Skeletal muscle satellite cell (primary cell): ENCODE measurements around the gene MFAP4.

ENCODE experiments used
- H3K27me3 ChIP-seq: 2 replicates; pipeline ENCODE4 v1.7.0; 2013; ENCODE audit warnings: low read length; ENCODE audit not compliant: control insufficient read depth, insufficient read depth
- H3K36me3 ChIP-seq: 2 replicates; pipeline ENCODE4 v1.7.0; 2013; ENCODE audit warnings: mild to moderate bottlenecking, control low read depth, low read length; ENCODE audit not compliant: insufficient read depth
- H3K4me1 ChIP-seq: 2 replicates; pipeline ENCODE4 v1.7.0; 2013; ENCODE audit warnings: low read length; ENCODE audit not compliant: control insufficient read depth, insufficient read depth
- H3K4me2 ChIP-seq: 2 replicates; pipeline ENCODE4 v1.7.0; 2013; ENCODE audit warnings: mild to moderate bottlenecking, low read length
- H3K4me3 ChIP-seq: 2 replicates; pipeline ENCODE4 v1.7.0; 2013; ENCODE audit warnings: low read length
- H3K9ac ChIP-seq: 2 replicates; pipeline ENCODE4 v1.7.0; 2013; ENCODE audit warnings: mild to moderate bottlenecking, low read depth, low read length, moderate library complexity
- H3K9me3 ChIP-seq: replicated peaks from 2 replicates; pipeline ENCODE4 v1.7.0; 2013; ENCODE audit warnings: mild to moderate bottlenecking, control low read depth, low read length

MFAP4 gene

DNA sequence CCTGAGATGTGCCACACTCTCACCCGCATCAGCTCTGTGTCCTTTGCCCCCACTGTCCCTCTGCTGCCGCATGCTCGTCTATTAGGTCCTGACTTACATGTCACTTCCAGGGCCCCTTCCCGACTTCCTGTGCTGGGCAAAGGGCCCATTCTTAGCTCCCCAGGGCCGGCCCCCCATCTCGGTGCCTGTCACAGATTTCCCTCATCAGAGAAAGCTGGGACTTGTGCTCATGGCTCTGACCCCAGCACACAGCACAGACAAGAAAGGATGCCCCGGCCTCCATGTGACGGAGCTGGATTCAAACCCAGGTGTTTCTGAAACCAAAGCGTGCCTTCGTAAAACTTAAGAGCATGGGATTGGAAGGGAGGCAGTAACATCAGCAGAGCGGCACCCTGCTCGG is 14.6 kb downstream of the MFAP4 start:
- Histone ChIP-seq H3K4me1 (peaks cover 22% of the 10 kb centered on the region), H3K4me2 (no peak overlapping the region), H3K27me3 (no peaks in the 10 kb centered on the region), H3K9ac (no peak overlapping the region), H3K36me3 (no peaks in the 10 kb centered on the region), H3K9me3 (no peaks in the 10 kb centered on the region), H3K4me3 (no peak overlapping the region)

DNA sequence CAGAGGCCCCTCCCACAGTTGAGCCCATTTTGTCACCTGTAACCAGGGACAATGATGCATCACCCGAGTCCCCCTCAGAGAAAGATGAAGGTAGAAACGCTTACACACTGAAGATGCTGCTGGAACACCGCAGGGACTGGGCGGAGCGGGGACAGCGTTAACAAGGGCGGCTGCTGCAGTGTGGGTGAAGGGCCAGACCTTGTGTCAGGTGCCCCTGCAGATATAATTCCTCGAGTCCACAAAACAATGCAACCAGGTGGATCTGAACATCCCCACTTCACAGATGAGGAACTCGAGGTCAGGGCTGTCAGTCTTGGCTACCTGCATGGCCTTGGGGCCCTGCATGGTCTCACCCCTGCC is 15.0 kb downstream of the MFAP4 start:
- Histone ChIP-seq H3K9ac (no peak overlapping the region), H3K27me3 (no peaks in the 10 kb centered on the region), H3K9me3 (no peaks in the 10 kb centered on the region), H3K4me1 (peaks cover 22% of the 10 kb centered on the region), H3K36me3 (no peaks in the 10 kb centered on the region), H3K4me2 (no peak overlapping the region), H3K4me3 (no peak overlapping the region)

DNA sequence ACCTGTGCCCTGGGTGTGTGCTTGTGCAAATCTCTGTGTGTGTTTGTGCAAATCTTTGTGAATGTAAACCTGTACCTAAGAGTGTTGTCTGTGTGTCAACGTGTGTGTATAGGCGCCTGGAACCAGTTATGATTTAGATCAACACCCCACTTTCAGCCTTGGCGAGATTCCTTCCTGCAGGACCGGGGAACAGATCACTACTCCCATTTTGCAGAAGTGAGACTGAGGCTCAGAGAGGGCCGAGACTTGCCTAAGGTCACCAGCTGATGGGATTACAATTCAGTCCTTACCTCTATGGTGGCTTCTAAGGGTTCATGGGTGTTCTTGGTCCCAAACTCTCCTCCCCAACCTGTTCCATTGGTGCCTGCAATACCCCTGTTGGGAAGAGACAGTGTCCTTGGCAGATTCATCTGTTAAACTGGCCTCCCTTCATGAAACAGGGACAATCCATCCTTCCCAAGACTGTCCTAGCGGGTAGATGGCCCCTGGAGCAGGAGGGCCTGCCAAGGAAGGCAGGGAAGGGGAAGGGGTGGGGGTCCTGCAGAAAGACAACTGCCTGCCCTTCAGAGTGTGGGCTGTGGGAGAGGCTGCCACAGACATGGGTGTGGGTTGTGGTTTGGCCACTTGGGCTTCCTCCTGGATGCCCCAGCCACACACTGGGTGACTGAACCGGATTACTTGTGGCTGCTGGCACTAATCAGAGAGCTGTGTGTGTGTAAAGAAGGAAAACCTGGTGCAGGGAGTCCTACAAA is 15.6 kb downstream of the MFAP4 start:
- no peaks in the 10 kb centered on the region for H3K9me3 ChIP-seq
- H3K27me3 ChIP-seq: no peaks in the 10 kb centered on the region
- H3K4me2 ChIP-seq: no peak overlapping the region
- H3K9ac ChIP-seq: no peak overlapping the region
- peaks cover 22% of the 10 kb centered on the region for H3K4me1 ChIP-seq
- no peak overlapping the region for H3K4me3 ChIP-seq
- H3K36me3 ChIP-seq: no peaks in the 10 kb centered on the region

GRCh38 chr17:19370493-19370960 is 16.5 kb downstream of the MFAP4 start:
- no peaks in the 10 kb centered on the region for H3K9me3 ChIP-seq
- no peaks in the 10 kb centered on the region for H3K36me3 ChIP-seq
- no peak overlapping the region for H3K4me3 ChIP-seq
- no peaks in the 10 kb centered on the region for H3K27me3 ChIP-seq
- H3K4me1 ChIP-seq: peaks cover 22% of the 10 kb centered on the region
- no peak overlapping the region for H3K4me2 ChIP-seq
- no peak overlapping the region for H3K9ac ChIP-seq

DNA sequence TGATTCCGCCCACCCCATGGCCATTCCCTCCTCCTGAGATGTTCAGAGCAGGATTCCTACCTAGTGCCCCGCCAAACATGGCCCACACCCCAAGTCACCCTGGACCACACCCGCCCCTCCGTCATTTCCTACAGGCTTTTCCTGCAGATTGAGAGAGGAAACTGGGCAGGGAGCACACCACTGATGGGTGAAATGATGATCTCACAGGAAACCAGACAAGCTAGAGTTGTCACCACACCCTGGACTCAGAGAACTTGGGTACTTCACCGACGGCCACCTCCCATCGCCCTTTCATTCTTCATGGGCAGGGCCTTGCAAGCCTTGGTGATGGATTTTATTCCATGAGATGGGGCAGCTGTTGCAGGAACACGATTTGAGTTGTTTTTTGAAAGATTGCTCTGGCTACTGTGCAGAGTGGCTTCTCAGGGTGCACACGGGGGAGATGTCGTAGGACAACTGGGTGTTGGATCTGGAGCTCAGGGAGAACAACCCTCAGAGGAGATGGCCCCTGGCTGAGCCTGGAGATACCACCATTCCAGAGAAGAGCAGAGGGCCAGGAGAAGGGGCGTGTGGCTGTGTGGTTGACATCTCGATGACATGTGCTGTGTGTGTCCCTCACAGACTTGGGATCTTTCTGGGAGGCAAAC is 17.0 kb downstream of the MFAP4 start:
- Histone ChIP-seq H3K36me3 (no peaks in the 10 kb centered on the region), H3K27me3 (no peaks in the 10 kb centered on the region), H3K4me2 (no peak overlapping the region), H3K4me1 (peaks cover 24% of the 10 kb centered on the region), H3K9me3 (no peaks in the 10 kb centered on the region), H3K9ac (no peak overlapping the region), H3K4me3 (no peak overlapping the region)

DNA sequence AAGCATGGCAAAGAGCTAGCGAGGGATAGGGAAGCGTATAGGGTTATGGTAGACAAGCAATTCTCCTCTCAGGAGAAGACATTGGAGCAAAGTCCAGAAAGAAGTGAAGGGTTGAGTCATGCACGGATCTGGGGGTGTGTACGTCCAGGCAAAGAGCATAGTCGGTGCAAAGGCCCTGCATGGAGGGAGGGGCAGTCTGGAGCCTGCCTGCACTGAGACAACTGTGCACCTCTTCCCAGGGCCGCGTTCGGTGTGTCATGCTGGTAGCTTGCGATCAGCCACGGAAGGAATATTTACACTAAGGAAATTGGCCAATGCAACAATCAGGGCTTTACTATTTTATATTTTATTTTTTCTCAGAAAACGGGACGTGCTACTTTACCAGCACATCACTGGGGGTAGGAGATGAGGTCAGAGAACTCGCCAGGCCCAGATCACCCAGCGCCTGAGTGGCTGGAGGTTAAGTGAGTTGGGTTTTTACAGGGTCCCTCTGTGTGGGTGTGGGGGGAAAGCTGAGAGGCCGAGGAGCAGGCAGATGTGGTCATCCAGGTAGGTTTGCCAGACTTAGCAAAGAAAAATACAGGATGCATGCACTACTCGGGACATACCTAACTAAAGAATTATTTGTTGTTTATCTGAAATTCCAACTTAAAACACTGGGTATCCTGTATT is 17.7 kb downstream of the MFAP4 start:
- Histone ChIP-seq H3K4me1 (peaks cover 31% of the 10 kb centered on the region), H3K9ac (no peak overlapping the region), H3K9me3 (no peaks in the 10 kb centered on the region), H3K4me3 (no peak overlapping the region), H3K36me3 (no peaks in the 10 kb centered on the region), H3K4me2 (no peak overlapping the region), H3K27me3 (no peaks in the 10 kb centered on the region)

DNA sequence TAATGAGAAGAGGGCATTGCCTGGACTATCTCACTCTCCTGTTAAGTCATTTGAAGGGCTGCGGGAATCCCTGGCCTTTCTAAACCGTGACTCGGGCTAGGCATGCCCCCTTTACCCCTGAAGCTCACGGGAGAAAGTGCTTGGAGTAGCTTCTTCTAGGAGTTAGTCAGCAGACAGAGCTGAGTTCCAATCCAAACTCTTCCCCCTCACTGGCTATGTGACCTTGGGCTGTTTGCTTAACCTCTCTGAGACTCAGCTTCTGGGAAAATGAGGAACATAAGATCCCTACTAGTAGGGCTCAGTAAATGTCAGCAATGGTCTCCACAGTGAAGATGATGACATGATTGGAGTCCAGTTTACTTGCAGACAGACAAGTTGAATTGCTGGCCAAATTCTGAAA is 18.8 kb downstream of the MFAP4 start:
- no peak overlapping the region for H3K9ac ChIP-seq
- peaks cover 33% of the 10 kb centered on the region for H3K4me1 ChIP-seq
- no peaks in the 10 kb centered on the region for H3K9me3 ChIP-seq
- H3K36me3 ChIP-seq: no peaks in the 10 kb centered on the region
- no peak overlapping the region for H3K4me2 ChIP-seq
- H3K4me3 ChIP-seq: no peak overlapping the region
- H3K27me3 ChIP-seq: no peaks in the 10 kb centered on the region

DNA sequence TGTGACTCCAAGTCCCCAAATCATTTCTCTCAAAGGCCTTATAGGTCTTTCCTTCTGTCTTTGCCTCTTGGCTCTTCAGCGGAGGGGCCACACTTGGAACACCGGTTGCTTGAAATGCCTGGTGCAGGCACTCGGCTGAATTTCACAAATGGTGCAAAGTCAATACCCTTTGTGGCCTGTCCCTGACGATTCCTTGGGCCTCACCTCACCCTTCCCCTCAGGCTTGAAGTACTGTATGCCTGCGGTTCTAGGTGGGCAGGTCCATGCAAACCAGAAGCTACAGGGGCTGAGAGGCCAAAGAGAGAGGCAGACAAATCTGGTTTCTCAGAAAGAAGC is 20.4 kb downstream of the MFAP4 start:
- Histone ChIP-seq H3K27me3 (no peaks in the 10 kb centered on the region), H3K4me1 (peaks cover 40% of the 10 kb centered on the region)

DNA sequence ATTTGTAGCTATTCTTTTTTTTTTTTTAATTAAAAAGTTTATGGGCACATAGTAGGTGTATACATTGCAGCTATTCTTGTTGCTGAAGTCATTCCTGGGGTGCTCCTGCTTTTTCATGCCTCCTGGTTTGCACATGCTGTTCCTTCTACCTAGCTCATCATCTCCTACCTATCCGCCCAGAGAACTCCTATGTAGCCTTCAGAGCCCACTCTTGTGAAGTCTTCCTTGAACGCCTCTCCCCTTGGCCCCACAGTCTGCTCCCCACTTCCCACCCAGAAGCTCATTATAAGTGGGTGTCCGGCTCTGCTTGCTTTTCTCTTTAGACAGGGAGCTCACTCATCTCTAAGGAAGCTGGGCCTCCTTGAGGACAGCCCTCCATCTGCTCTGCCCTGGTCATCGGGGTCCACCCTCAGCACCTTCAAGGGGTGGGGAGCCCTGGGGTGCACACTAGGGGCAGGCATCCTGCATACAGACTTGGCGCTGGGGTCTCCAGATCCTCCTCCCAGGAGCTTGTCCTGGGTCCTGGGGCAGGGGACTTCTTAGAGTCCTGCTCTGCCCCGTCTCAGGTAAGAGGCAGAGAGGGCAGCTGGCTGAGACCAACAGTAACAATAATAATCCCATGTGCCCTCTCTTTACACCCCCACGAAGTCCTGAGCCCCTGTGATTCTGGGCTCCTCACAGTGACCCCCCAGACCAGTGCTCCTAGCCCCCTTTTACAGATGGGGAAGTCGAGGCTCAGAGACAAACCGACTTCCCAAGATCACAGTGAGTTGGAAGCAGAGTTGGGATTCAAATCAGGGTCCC is 21.0 kb downstream of the MFAP4 start:
- Histone ChIP-seq H3K4me1 (peaks cover 39% of the 10 kb centered on the region), H3K4me3 (no peak overlapping the region), H3K4me2 (no peak overlapping the region), H3K36me3 (no peaks in the 10 kb centered on the region), H3K9me3 (no peaks in the 10 kb centered on the region), H3K9ac (no peak overlapping the region), H3K27me3 (no peaks in the 10 kb centered on the region)

More for the DNA sequence above, 20.4 kb downstream of the MFAP4 start:
- no peak overlapping the region for H3K4me2 ChIP-seq
- H3K4me3 ChIP-seq: no peak overlapping the region
- no peak overlapping the region for H3K9ac ChIP-seq
- no peaks in the 10 kb centered on the region for H3K9me3 ChIP-seq
- no peaks in the 10 kb centered on the region for H3K36me3 ChIP-seq

- H3K4me1 ChIP-seq: peaks cover 33% of the 10 kb centered on the region
- H3K4me2 ChIP-seq: no peak overlapping the region
- H3K36me3 ChIP-seq: no peaks in the 10 kb centered on the region
- no peaks in the 10 kb centered on the region for H3K27me3 ChIP-seq
- H3K9me3 ChIP-seq: no peaks in the 10 kb centered on the region
- no peak overlapping the region for H3K9ac ChIP-seq
- H3K4me3 ChIP-seq: no peak overlapping the region
Measured at GRCh38 chr17:19365499-19365817, 21.5 kb downstream of the MFAP4 start.

GRCh38 chr17:19364699-19365498 is 22.1 kb downstream of the MFAP4 start:
- H3K36me3 ChIP-seq: no peaks in the 10 kb centered on the region
- no peaks in the 10 kb centered on the region for H3K9me3 ChIP-seq
- H3K4me1 ChIP-seq: peaks cover 29% of the 10 kb centered on the region
- H3K4me3 ChIP-seq: no peak overlapping the region
- no peaks in the 10 kb centered on the region for H3K27me3 ChIP-seq
- no peak overlapping the region for H3K9ac ChIP-seq
- peak overlapping the region; percentile 10 for H3K4me2 ChIP-seq
